Measurements from ENCODE around the gene RBM20. TPM values are rescaled to one million over a fixed set of nuclear protein-coding genes. Genes with fewer than 3 reads are reported as not detected.

The RBM20 gene
- total RNA-seq, 1 experiment from 2014 or later: 0.17 TPM

DNA sequence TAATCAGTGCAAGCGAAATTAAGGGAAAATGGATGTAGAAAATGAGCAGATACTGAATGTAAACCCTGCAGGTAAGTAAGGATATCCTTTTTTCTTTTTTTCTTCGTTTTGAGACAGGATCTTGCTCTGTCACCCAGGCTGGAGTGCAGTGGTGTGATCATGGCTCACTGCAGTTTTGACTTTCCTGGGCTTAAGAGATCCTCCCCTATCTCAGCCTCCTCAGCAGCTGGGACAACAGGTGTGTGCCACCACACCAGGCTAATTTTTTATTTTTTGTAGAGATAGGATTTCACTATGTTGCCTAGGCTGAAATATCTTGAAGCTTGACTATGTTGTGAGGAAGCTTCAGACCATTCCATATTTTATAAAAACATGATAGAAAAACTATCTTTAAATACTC lies 231.9 kb downstream of the RBM20 start:
- no peaks in the 10 kb centered on the region for H3K9me3 ChIP-seq (ENCODE audit: control insufficient read depth, low read depth, low read length)
- no peak overlapping the region for H2BK15ac ChIP-seq (ENCODE audit: low read depth, low read length)
- no peak overlapping the region for H4K8ac ChIP-seq (replicated peaks; ENCODE audit: insufficient read length, low read depth, low read length)
- H3K9ac ChIP-seq (ENCODE audit: extremely low read depth, insufficient read length, low read length): no peak overlapping the region
- no CpG with 5 or more reads among the region's 2 CpGs for WGBS (ENCODE audit: extremely low coverage, insufficient read length, low lambda C conversion rate)
- no peak overlapping the region for H3K56ac ChIP-seq (ENCODE audit: insufficient read length, low read depth, low read length)
- H3K27me3 Mint-ChIP-seq (ENCODE audit: low read depth): no peaks in the 10 kb centered on the region
- no peaks in the 10 kb centered on the region for H3K79me1 ChIP-seq (ENCODE audit: insufficient read depth, low read depth, low read length, poor library complexity, severe bottlenecking)
- H2BK120ac ChIP-seq (ENCODE audit: low read depth, low read length, poor library complexity, severe bottlenecking): no peak overlapping the region
- no peak overlapping the region for H3K23ac ChIP-seq (ENCODE audit: insufficient read length, low read depth, low read length)
- H3K4me2 ChIP-seq (ENCODE audit: insufficient read depth, insufficient read length, low read length): no peak overlapping the region
- no peak overlapping the region for H3K27ac Mint-ChIP-seq
- H3K18ac ChIP-seq (ENCODE audit: insufficient read length, low read depth, low read length): no peak overlapping the region
- no peaks in the 10 kb centered on the region; a peak in 1 of 5 replicates for H3K9me3 Mint-ChIP-seq
- no peak overlapping the region for H2BK12ac ChIP-seq (ENCODE audit: insufficient read length, low read depth, low read length)
- no peak overlapping the region for H2AFZ ChIP-seq (ENCODE audit: low read length)
- no peak overlapping the region for H4K91ac ChIP-seq (ENCODE audit: insufficient read length, low read depth, low read length)
- no peak overlapping the region for H3T11ph ChIP-seq (ENCODE audit: low read length)
- no peak overlapping the region for H3K14ac ChIP-seq (ENCODE audit: insufficient read depth, low read length)
- TF ChIP-seq, protein P1, sequence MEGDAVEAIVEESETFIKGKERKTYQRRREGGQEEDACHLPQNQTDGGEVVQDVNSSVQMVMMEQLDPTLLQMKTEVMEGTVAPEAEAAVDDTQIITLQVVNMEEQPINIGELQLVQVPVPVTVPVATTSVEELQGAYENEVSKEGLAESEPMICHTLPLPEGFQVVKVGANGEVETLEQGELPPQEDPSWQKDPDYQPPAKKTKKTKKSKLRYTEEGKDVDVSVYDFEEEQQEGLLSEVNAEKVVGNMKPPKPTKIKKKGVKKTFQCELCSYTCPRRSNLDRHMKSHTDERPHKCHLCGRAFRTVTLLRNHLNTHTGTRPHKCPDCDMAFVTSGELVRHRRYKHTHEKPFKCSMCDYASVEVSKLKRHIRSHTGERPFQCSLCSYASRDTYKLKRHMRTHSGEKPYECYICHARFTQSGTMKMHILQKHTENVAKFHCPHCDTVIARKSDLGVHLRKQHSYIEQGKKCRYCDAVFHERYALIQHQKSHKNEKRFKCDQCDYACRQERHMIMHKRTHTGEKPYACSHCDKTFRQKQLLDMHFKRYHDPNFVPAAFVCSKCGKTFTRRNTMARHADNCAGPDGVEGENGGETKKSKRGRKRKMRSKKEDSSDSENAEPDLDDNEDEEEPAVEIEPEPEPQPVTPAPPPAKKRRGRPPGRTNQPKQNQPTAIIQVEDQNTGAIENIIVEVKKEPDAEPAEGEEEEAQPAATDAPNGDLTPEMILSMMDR (conservative IDR thresholded peaks at IDR 0.05): no peak
- H3K36me3 Mint-ChIP-seq (ENCODE audit: insufficient read depth in 1 of 3, low read depth in 3 of 3): peaks cover 0 to 8% (median 0%) of the 10 kb centered on the region in 3 experiments; a peak in 2 of 7 replicates
- no peaks in the 10 kb centered on the region for H3K27me3 ChIP-seq (ENCODE audit: insufficient read depth, low read length)
- H4K5ac ChIP-seq (ENCODE audit: insufficient read length, low read depth, low read length): no peak overlapping the region
- H3K4me3 Mint-ChIP-seq: no peak overlapping the region
- H3K4ac ChIP-seq (ENCODE audit: low read depth, low read length): no peak overlapping the region
- H3K4me1 ChIP-seq (ENCODE audit: insufficient read depth, low read length): no peaks in the 10 kb centered on the region
- no peak for DNase-seq
- H3K23me2 ChIP-seq (ENCODE audit: insufficient read length, low read depth, low read length, poor library complexity, severe bottlenecking): peaks cover 11% of the 10 kb centered on the region
- no peak overlapping the region for H3K27ac ChIP-seq (ENCODE audit: insufficient read length, low read depth, low read length)
- no peak overlapping the region for H2BK5ac ChIP-seq (ENCODE audit: insufficient read length, low read length)
- H2BK20ac ChIP-seq (ENCODE audit: low read depth, low read length, poor library complexity, severe bottlenecking): no peak overlapping the region
- H3K4me1 Mint-ChIP-seq: peaks cover 11 to 12% of the 10 kb centered on the region in 2 experiments
- no peaks in the 10 kb centered on the region for H3K79me2 ChIP-seq (ENCODE audit: insufficient read depth, low read length)
- H4K20me1 ChIP-seq (ENCODE audit: control insufficient read depth, insufficient read depth, insufficient read length): no peaks in the 10 kb centered on the region
- H2AK5ac ChIP-seq (ENCODE audit: insufficient read length, low read length): no peak overlapping the region
